Ovary (tissue), 3 donors: ENCODE results near the gene COL17A1.

Source experiments
- EP300 ChIP-seq: sonication (generic); formaldehyde crosslinking; IDR thresholded peaks from one replicate; pipeline ENCODE4 v1.6.1; 2017; ENCODE audit warnings: antibody characterized with exemption
- POLR2A ChIP-seq: fragments of 450-650 bp; IDR thresholded peaks from one replicate; pipeline ENCODE4 v1.6.1; 2017; ENCODE audit warnings: antibody characterized with exemption, mild to moderate bottlenecking, moderate library complexity
- TF ChIP-seq, protein P1 (sequence below), 3 donors: fragments of 450-650 bp in 2 of 3; fragments of 200-600 bp in 1 of 3; IDR thresholded peaks; one replicate each; pipeline versions ENCODE4 v1.5.1 to v1.8.0; 2016 to 2022; ENCODE audit warnings: antibody characterized with exemption in 3 of 3, mild to moderate bottlenecking in 1 of 3
- donor health status: DM: no; HTN: no; CAD: no.

- TF ChIP-seq, protein P1, sequence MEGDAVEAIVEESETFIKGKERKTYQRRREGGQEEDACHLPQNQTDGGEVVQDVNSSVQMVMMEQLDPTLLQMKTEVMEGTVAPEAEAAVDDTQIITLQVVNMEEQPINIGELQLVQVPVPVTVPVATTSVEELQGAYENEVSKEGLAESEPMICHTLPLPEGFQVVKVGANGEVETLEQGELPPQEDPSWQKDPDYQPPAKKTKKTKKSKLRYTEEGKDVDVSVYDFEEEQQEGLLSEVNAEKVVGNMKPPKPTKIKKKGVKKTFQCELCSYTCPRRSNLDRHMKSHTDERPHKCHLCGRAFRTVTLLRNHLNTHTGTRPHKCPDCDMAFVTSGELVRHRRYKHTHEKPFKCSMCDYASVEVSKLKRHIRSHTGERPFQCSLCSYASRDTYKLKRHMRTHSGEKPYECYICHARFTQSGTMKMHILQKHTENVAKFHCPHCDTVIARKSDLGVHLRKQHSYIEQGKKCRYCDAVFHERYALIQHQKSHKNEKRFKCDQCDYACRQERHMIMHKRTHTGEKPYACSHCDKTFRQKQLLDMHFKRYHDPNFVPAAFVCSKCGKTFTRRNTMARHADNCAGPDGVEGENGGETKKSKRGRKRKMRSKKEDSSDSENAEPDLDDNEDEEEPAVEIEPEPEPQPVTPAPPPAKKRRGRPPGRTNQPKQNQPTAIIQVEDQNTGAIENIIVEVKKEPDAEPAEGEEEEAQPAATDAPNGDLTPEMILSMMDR (IDR thresholded peaks at IDR 0.05): no peak
- TF ChIP-seq POLR2A (no peak), EP300 (no peak)
Observed at GRCh38 chr10:104128214-104128613, 42.5 kb upstream of the COL17A1 start.
